ENCODE data around the gene SH2B3.
A peak's percentile ranks its signal among the peaks of the same experiment; 100 is the strongest.

SH2B3 gene

DNA sequence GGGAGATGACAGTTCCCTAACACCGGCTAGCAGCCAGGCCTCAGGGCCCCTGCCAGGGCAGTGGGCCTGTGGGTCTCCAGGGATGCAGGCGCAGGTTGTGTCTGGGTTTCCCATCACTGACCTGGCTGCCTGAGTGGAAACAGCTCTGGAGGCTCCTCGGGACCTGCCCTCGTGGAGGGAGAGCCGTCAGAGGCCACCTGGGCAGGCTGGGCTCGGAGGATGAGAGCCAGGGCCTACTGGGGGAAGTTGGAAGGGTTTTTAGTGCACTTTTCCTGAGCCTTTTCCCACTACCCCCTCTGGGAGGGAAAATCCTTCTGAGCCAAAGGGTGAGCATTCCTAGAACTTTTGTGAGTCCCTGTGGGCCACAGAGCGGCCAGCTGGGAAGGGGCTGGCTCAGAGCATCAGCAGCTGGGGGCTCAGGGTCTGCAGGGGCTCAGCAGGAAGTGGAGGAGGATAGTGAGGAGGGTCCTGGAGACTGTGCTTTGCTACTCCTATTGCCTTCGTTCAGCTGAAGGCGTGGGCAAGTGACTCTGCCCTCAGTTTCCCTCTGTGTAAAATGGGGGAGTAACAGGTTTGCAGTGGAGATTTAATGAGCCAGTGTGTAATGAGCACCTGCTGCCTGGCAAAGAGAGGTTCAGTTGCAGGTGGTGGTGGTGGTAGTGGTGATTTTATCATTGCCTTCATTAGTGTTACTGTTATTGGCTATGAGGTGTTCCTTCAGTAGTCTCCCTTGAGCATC is 1.8 kb downstream of the SH2B3 start:
- Histone ChIP-seq H3K4me3 (ENCODE audit: insufficient read depth, low read length, poor library complexity, severe bottlenecking) (peak overlapping the region; percentile 66), H3K27ac (ENCODE audit: low read depth, low read length) (peak overlapping the region; percentile 81), H3K9ac (ENCODE audit: low read length) (peak overlapping the region; percentile 92), H3F3A (ENCODE audit: insufficient read depth) (peaks cover 26% of the 10 kb centered on the region), H2AFZ (ENCODE audit: low read depth, low read length, severe bottlenecking) (no peak overlapping the region), H3K79me2 (ENCODE audit: insufficient read depth, low read length) (peaks cover 66% of the 10 kb centered on the region), H4K20me1 (ENCODE audit: low read depth, low read length) (0 out of 2 replicates have a peak, but pooled peaks cover 7% of the 10 kb centered on the region), H3K9me3 (ENCODE audit: insufficient read depth, low read length) (no peaks in the 10 kb centered on the region), H3K9me2 (replicated peaks; ENCODE audit: insufficient read depth, low read length) (no peaks in the 10 kb centered on the region), H3K36me3 (ENCODE audit: low read length) (no peaks in the 10 kb centered on the region), H3K27me3 (ENCODE audit: low read length) (no peaks in the 10 kb centered on the region), H3K4me2 (ENCODE audit: low read depth, low read length, poor library complexity, severe bottlenecking) (peak overlapping the region; percentile 79)
- TF ChIP-seq EZH2phosphoT487 (conservative IDR thresholded peaks at IDR 0.05; ENCODE audit: low read length) = no peak
- TF ChIP-seq, protein P1, sequence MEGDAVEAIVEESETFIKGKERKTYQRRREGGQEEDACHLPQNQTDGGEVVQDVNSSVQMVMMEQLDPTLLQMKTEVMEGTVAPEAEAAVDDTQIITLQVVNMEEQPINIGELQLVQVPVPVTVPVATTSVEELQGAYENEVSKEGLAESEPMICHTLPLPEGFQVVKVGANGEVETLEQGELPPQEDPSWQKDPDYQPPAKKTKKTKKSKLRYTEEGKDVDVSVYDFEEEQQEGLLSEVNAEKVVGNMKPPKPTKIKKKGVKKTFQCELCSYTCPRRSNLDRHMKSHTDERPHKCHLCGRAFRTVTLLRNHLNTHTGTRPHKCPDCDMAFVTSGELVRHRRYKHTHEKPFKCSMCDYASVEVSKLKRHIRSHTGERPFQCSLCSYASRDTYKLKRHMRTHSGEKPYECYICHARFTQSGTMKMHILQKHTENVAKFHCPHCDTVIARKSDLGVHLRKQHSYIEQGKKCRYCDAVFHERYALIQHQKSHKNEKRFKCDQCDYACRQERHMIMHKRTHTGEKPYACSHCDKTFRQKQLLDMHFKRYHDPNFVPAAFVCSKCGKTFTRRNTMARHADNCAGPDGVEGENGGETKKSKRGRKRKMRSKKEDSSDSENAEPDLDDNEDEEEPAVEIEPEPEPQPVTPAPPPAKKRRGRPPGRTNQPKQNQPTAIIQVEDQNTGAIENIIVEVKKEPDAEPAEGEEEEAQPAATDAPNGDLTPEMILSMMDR (IDR thresholded peaks at IDR 0.05; ENCODE audit: insufficient read depth, low read length, poor library complexity, severe bottlenecking) = no peak

DNA sequence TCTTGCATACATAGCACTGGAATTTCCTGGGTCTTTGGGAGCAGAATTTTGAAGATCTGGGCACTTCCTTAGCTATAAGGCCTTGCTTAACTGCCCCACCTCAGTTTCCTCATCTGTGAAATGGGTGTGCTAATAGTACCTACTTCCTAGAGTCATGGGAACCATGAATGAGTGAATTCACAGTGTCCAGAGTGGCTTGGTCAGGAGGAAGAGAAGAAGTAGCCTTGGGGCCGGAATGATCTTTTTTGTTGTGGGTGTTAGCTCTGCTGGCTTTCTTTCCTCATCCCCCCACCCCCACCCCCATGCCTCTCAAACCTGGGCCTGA is 2.4 kb downstream of the SH2B3 start:
- Histone ChIP-seq H3K27me3 (ENCODE audit: low read length) (no peaks in the 10 kb centered on the region), H3K4me2 (ENCODE audit: low read depth, low read length, poor library complexity, severe bottlenecking) (peak overlapping the region; percentile 79), H3K79me2 (ENCODE audit: insufficient read depth, low read length) (peaks cover 71% of the 10 kb centered on the region), H2AFZ (ENCODE audit: low read depth, low read length, severe bottlenecking) (no peak overlapping the region), H3K9ac (ENCODE audit: low read length) (peak overlapping the region; percentile 92; the same call in 1 of the 2 replicates), H3K36me3 (ENCODE audit: low read length) (no peaks in the 10 kb centered on the region), H3K27ac (ENCODE audit: low read depth, low read length) (peak overlapping the region; percentile 81), H3K9me3 (ENCODE audit: insufficient read depth, low read length) (no peaks in the 10 kb centered on the region), H4K20me1 (ENCODE audit: low read depth, low read length) (0 out of 2 replicates have a peak, but pooled peaks cover 9% of the 10 kb centered on the region), H3F3A (ENCODE audit: insufficient read depth) (peaks cover 24% of the 10 kb centered on the region), H3K4me3 (ENCODE audit: insufficient read depth, low read length, poor library complexity, severe bottlenecking) (no peak overlapping the region), H3K9me2 (replicated peaks; ENCODE audit: insufficient read depth, low read length) (no peaks in the 10 kb centered on the region)
- TF ChIP-seq, protein P1 (IDR thresholded peaks at IDR 0.05; ENCODE audit: insufficient read depth, low read length, poor library complexity, severe bottlenecking) = no peak
- no peak for TF ChIP-seq EZH2phosphoT487 (conservative IDR thresholded peaks at IDR 0.05; ENCODE audit: low read length)

DNA sequence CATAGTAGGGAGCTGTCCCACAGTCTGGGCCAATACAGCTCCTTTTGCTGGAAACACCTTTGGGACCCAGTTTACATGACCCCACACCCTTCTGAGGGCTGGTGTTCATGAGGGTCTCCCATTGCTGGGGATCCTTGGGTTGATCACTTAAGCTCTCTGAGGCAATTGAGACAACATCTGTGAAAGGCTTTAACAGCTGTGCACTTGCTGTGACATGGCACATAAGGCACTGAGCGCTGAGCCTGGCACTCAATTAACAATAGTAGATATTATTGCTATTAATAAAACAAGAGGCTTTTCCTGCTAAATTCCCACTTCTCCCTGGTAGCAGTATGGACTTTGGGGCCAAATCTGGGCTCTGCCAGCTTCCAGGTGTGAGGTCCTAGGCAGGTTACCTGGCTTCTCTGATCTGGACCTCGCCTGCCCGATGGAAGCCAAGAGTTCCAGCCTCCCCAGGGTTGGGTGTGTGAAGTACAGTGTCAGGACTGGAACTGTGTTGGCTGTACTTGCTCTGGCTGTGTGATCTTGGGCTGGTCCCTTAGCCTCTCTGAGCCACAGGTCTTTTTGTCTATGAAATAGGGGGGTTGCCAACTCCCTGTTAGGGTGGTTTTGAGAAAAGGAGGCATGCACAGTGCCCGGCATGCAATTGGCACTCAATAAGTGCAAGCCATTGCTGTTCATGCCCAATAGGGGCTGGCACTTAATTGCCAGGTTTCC is 3.1 kb downstream of the SH2B3 start:
- H4K20me1 ChIP-seq (ENCODE audit: low read depth, low read length) = peaks cover 9% of the 10 kb centered on the region; the same call in 1 of the 2 replicates
- peak overlapping the region; percentile 92; the same call in 1 of the 2 replicates for H3K9ac ChIP-seq (ENCODE audit: low read length)
- no peaks in the 10 kb centered on the region for H3K36me3 ChIP-seq (ENCODE audit: low read length)
- H3K4me3 ChIP-seq (ENCODE audit: insufficient read depth, low read length, poor library complexity, severe bottlenecking) = peak overlapping the region; percentile 20
- H3K27me3 ChIP-seq (ENCODE audit: low read length) = no peaks in the 10 kb centered on the region
- no peaks in the 10 kb centered on the region for H3K9me3 ChIP-seq (ENCODE audit: insufficient read depth, low read length)
- H3K4me2 ChIP-seq (ENCODE audit: low read depth, low read length, poor library complexity, severe bottlenecking) = peak overlapping the region; percentile 79
- no peaks in the 10 kb centered on the region for H3K9me2 ChIP-seq (replicated peaks; ENCODE audit: insufficient read depth, low read length)
- H3K27ac ChIP-seq (ENCODE audit: low read depth, low read length) = peak overlapping the region; percentile 81
- peaks cover 79% of the 10 kb centered on the region for H3K79me2 ChIP-seq (ENCODE audit: insufficient read depth, low read length)
- peaks cover 17% of the 10 kb centered on the region for H3F3A ChIP-seq (ENCODE audit: insufficient read depth)
- no peak for TF ChIP-seq EZH2phosphoT487 (conservative IDR thresholded peaks at IDR 0.05; ENCODE audit: low read length)
- TF ChIP-seq, protein P1 (IDR thresholded peaks at IDR 0.05; ENCODE audit: insufficient read depth, low read length, poor library complexity, severe bottlenecking) = no peak
- H2AFZ ChIP-seq (ENCODE audit: low read depth, low read length, severe bottlenecking) = no peak overlapping the region

Measured in SU-DHL-6 (cell line).